H9 (cell line): ENCODE measurements around the gene AOC1. TPM values are rescaled to one million over a fixed set of nuclear protein-coding genes. Genes with fewer than 3 reads are reported as not detected.

Experiments
- DNase-seq: peaks from one replicate; pipeline ENCODE4 v3.0.0-alpha.2; 2017
- H2AFZ ChIP-seq: one replicate; pipeline ENCODE4 v1.6.1; 2013; ENCODE audit warnings: mild to moderate bottlenecking, low read length, control low read depth, moderate library complexity
- H2AK5ac ChIP-seq: 2 replicates; pipeline ENCODE4 v1.6.1; 2013; ENCODE audit warnings: low read length, control low read depth, mixed read lengths; ENCODE audit not compliant: insufficient read length
- H2BK120ac ChIP-seq: one replicate; pipeline ENCODE4 v1.6.1; 2013; ENCODE audit warnings: low read depth, mild to moderate bottlenecking, low read length, control low read depth, inconsistent platforms; ENCODE audit not compliant: poor library complexity, severe bottlenecking
- H2BK12ac ChIP-seq: 2 replicates; pipeline ENCODE4 v1.6.1; 2013; ENCODE audit warnings: low read length, control low read depth, mixed read lengths, low read depth; ENCODE audit not compliant: insufficient read length
- H2BK15ac ChIP-seq: 2 replicates; pipeline ENCODE4 v1.6.1; 2013; ENCODE audit warnings: low read depth, low read length, control low read depth
- H2BK20ac ChIP-seq: one replicate; pipeline ENCODE4 v1.6.1; 2013; ENCODE audit warnings: low read depth, mild to moderate bottlenecking, low read length, control low read depth, inconsistent platforms; ENCODE audit not compliant: poor library complexity, severe bottlenecking
- H2BK5ac ChIP-seq: 2 replicates; pipeline ENCODE4 v1.6.1; 2013; ENCODE audit warnings: low read length, control low read depth, mixed read lengths; ENCODE audit not compliant: insufficient read length
- H3K14ac ChIP-seq: 2 replicates; pipeline ENCODE4 v1.6.1; 2013; ENCODE audit warnings: low read length, control low read depth; ENCODE audit not compliant: insufficient read depth
- H3K18ac ChIP-seq: 2 replicates; pipeline ENCODE4 v1.6.1; 2013; ENCODE audit warnings: low read depth, mild to moderate bottlenecking, mixed read lengths, low read length, control low read depth; ENCODE audit not compliant: insufficient read length
- H3K23ac ChIP-seq: 2 replicates; pipeline ENCODE4 v1.6.1; 2013; ENCODE audit warnings: low read length, control low read depth, mixed read lengths, low read depth; ENCODE audit not compliant: insufficient read length
- H3K23me2 ChIP-seq: 2 replicates; pipeline ENCODE4 v1.6.1; 2013; ENCODE audit warnings: low read depth, mild to moderate bottlenecking, mixed read lengths, low read length, control low read depth; ENCODE audit not compliant: insufficient read length, poor library complexity, severe bottlenecking
- H3K27ac ChIP-seq: 2 replicates; pipeline ENCODE4 v1.5.1; 2013; ENCODE audit warnings: low read length, control low read depth, mixed read lengths, low read depth; ENCODE audit not compliant: insufficient read length
- H3K27me3 ChIP-seq: 2 replicates; pipeline ENCODE4 v1.6.1; 2013; ENCODE audit warnings: low read length, control low read depth, inconsistent platforms; ENCODE audit not compliant: insufficient read depth
- H3K4ac ChIP-seq: 2 replicates; pipeline ENCODE4 v1.6.1; 2013; ENCODE audit warnings: low read depth, mild to moderate bottlenecking, control low read depth, inconsistent platforms, low read length, moderate library complexity
- H3K4me1 ChIP-seq: 2 replicates; pipeline ENCODE4 v1.6.1; 2013; ENCODE audit warnings: low read length, control low read depth, inconsistent platforms; ENCODE audit not compliant: insufficient read depth
- H3K4me2 ChIP-seq: 2 replicates; pipeline ENCODE4 v1.6.1; 2013; ENCODE audit warnings: low read length, control low read depth, mixed read lengths; ENCODE audit not compliant: insufficient read length, insufficient read depth
- H3K56ac ChIP-seq: 2 replicates; pipeline ENCODE4 v1.6.1; 2013; ENCODE audit warnings: low read depth, mild to moderate bottlenecking, mixed read lengths, low read length, control low read depth; ENCODE audit not compliant: insufficient read length
- H3K79me1 ChIP-seq: 2 replicates; pipeline ENCODE4 v1.6.1; 2013; ENCODE audit warnings: low read depth, mild to moderate bottlenecking, moderate library complexity, low read length, control low read depth, inconsistent platforms; ENCODE audit not compliant: insufficient read depth, poor library complexity, severe bottlenecking
- H3K79me2 ChIP-seq: 2 replicates; pipeline ENCODE4 v1.6.1; 2013; ENCODE audit warnings: low read length, control low read depth, inconsistent platforms; ENCODE audit not compliant: insufficient read depth
- H3K9ac ChIP-seq: 2 replicates; pipeline ENCODE4 v1.6.1; 2013; ENCODE audit warnings: low read length, control low read depth, mixed read lengths; ENCODE audit not compliant: insufficient read length; ENCODE audit errors: extremely low read depth
- H3K9me3 ChIP-seq: one replicate; pipeline ENCODE4 v1.6.1; 2013; ENCODE audit warnings: low read depth, low read length, inconsistent platforms; ENCODE audit not compliant: control insufficient read depth
- H3T11ph ChIP-seq: one replicate; pipeline ENCODE4 v1.6.1; 2013; ENCODE audit warnings: mild to moderate bottlenecking, low read length, control low read depth, inconsistent platforms
- H4K20me1 ChIP-seq: one replicate; pipeline ENCODE4 v1.6.1; 2013; ENCODE audit not compliant: control insufficient read depth, insufficient read length, insufficient read depth
- H4K5ac ChIP-seq: 2 replicates; pipeline ENCODE4 v1.6.1; 2013; ENCODE audit warnings: low read depth, mild to moderate bottlenecking, mixed read lengths, low read length, control low read depth; ENCODE audit not compliant: insufficient read length
- H4K8ac ChIP-seq: replicated peaks from 2 replicates; pipeline ENCODE4 v1.6.1; 2013; ENCODE audit warnings: low read length, control low read depth, mixed read lengths, low read depth; ENCODE audit not compliant: insufficient read length
- H4K91ac ChIP-seq: 2 replicates; pipeline ENCODE4 v1.6.1; 2013; ENCODE audit warnings: low read depth, mild to moderate bottlenecking, moderate library complexity, mixed read lengths, low read length, control low read depth; ENCODE audit not compliant: insufficient read length
- H3K27ac Mint-ChIP-seq, 3 experiments: 2 replicates in 2 of 3; 3 replicates in 1 of 3; pipeline ENCODE4 v1.8.0; 2020 to 2021; ENCODE audit warnings: mixed read lengths in 3 of 3, mild to moderate bottlenecking in 1 of 3, moderate library complexity in 1 of 3
- H3K27me3 Mint-ChIP-seq: 2 replicates; pipeline ENCODE4 v1.8.0; 2021; ENCODE audit warnings: low read depth, mild to moderate bottlenecking, moderate library complexity, mixed read lengths
- H3K36me3 Mint-ChIP-seq, 3 experiments: 2 replicates in 2 of 3; 3 replicates in 1 of 3; pipeline ENCODE4 v1.8.0; 2020 to 2021; ENCODE audit warnings: low read depth in 3 of 3, mixed read lengths in 3 of 3; ENCODE audit not compliant: insufficient read depth in 1 of 3
- H3K4me1 Mint-ChIP-seq, 2 experiments: 2 replicates each; pipeline ENCODE4 v1.8.0; 2020; ENCODE audit warnings: mixed read lengths in 2 of 2
- H3K4me3 Mint-ChIP-seq, 2 experiments: 2 replicates in 1 of 2; 3 replicates in 1 of 2; pipeline ENCODE4 v1.8.0; 2020 to 2021; ENCODE audit warnings: mild to moderate bottlenecking in 2 of 2, mixed read lengths in 2 of 2, moderate library complexity in 1 of 2
- H3K9me3 Mint-ChIP-seq, 2 experiments: 2 replicates in 1 of 2; 3 replicates in 1 of 2; pipeline ENCODE4 v1.8.0; 2020; ENCODE audit warnings: mild to moderate bottlenecking in 2 of 2, mixed read lengths in 2 of 2, moderate library complexity in 1 of 2
- CTCF ChIP-seq: fragments of 200-600 bp; sonication (generic); conservative IDR thresholded peaks from 3 replicates; pipeline ENCODE4 v1.8.0; 2021; ENCODE audit warnings: antibody characterized with exemption, mild to moderate bottlenecking
- WGBS: extraction: QIAGEN DNeasy Blood & Tissue Kit; methylation state at CpG from one replicate; pipeline ENCODE4 v1.1.7; 2013; ENCODE audit warnings: missing lambda C conversion rate, low lambda C conversion rate, mixed read lengths; ENCODE audit not compliant: insufficient read length; ENCODE audit errors: extremely low coverage; 5-methylcytosine and 5-hydroxymethylcytosine counted together
- total RNA-seq: library from RNA; stranded (reverse); gene quantifications from 2 replicates; pipeline ENCODE4 v1.2.1, GENCODE V29; 2021

The AOC1 gene
- total RNA-seq, 1 experiment from 2014 or later = 0.28 TPM

GRCh38 chr7:150866932-150867564, 14.7 kb downstream of the AOC1 start:
- Histone ChIP-seq H4K20me1 (no peaks in the 10 kb centered on the region), H3K4me1 (no peaks in the 10 kb centered on the region), H3K18ac (no peak overlapping the region), H4K91ac (no peak overlapping the region), H3K14ac (no peak overlapping the region), H3K56ac (no peak overlapping the region), H2BK12ac (no peak overlapping the region), H2BK20ac (no peak overlapping the region), H4K5ac (no peak overlapping the region), H3K79me1 (no peaks in the 10 kb centered on the region), H3K4ac (no peak overlapping the region), H3K4me2 (no peak overlapping the region), H2BK5ac (no peak overlapping the region), H2AK5ac (no peak overlapping the region), H2BK15ac (no peak overlapping the region), H3K9me3 (no peaks in the 10 kb centered on the region), H3K23me2 (no peaks in the 10 kb centered on the region), H2AFZ (no peak overlapping the region), H3K27ac (no peak overlapping the region), H3K23ac (no peak overlapping the region), H3K9ac (no peak overlapping the region), H3K27me3 (no peaks in the 10 kb centered on the region), H3T11ph (no peak overlapping the region), H4K8ac (no peak overlapping the region), H2BK120ac (no peak overlapping the region), H3K79me2 (no peaks in the 10 kb centered on the region)
- H3K27me3 Mint-ChIP-seq = peaks cover 29% of the 10 kb centered on the region
- TF ChIP-seq CTCF = no peak
- peaks cover 0 to 6% (median 0%) of the 10 kb centered on the region in 3 experiments; a peak in 3 of 7 replicates for H3K36me3 Mint-ChIP-seq
- WGBS = no CpG with 5 or more reads among the region's 4 CpGs
- no peak overlapping the region for H3K27ac Mint-ChIP-seq
- DNase-seq = no peak
- H3K4me3 Mint-ChIP-seq = no peak overlapping the region
- peaks cover 2 to 3% of the 10 kb centered on the region in 2 experiments; a peak in 1 of 4 replicates for H3K4me1 Mint-ChIP-seq
- H3K9me3 Mint-ChIP-seq = peaks cover 2 to 6% of the 10 kb centered on the region in 2 experiments; a peak in 3 of 5 replicates
